IMR-90 (cell line): Measurements from ENCODE around the gene RALA. TPM values are rescaled to one million over a fixed set of nuclear protein-coding genes. Genes with fewer than 3 reads are reported as not detected.

Source experiments
- ATAC-seq: fragments of 200-7000 bp; cut with Tn5 transposase; 2 replicates; pipeline ENCODE4 v1.9.1; 2020; ENCODE audit warnings: low read depth, mild to moderate bottlenecking, moderate library complexity
- BruUV-seq: library from RNA; stranded (reverse); fragments of 400-500 nt; replicated peaks from 2 replicates; lab custom pipeline; 2021; lab: Mats Ljungman, UMichigan
- CTCF ChIA-PET: fragments of 300-600 bp; formaldehyde crosslinking; extraction: SDS; loops from one replicate; lab custom pipeline; 2021; ENCODE audit warnings: antibody characterized with exemption; lab: Yijun Ruan, JAX
- POLR2A ChIA-PET: fragments of 300-600 bp; sonication (Branson Sonifier 250); formaldehyde crosslinking; loops from one replicate; lab custom pipeline; 2022; ENCODE audit warnings: antibody characterized with exemption; ENCODE audit not compliant: unreplicated experiment; lab: Charles Lee
- DNase-seq: peaks from one replicate; pipeline ENCODE4 v3.0.0; 2013
- H2AFZ ChIP-seq: replicated peaks from 2 replicates; pipeline ENCODE3; 2013; ENCODE audit warnings: low read length, mild to moderate bottlenecking; ENCODE audit not compliant: poor library complexity
- H2AK5ac ChIP-seq: 2 replicates; pipeline ENCODE4 v1.6.1; 2013; ENCODE audit warnings: low read depth, low read length, inconsistent platforms
- H2AK9ac ChIP-seq: replicated peaks from 2 replicates; pipeline ENCODE3; 2013; ENCODE audit warnings: mild to moderate bottlenecking, low read depth, low read length, moderate library complexity; ENCODE audit not compliant: poor library complexity
- H2BK120ac ChIP-seq: 2 replicates; pipeline ENCODE4 v1.6.1; 2013; ENCODE audit warnings: low read depth, low read length, inconsistent platforms
- H2BK15ac ChIP-seq: 3 replicates; pipeline ENCODE4 v1.6.1; 2013; ENCODE audit warnings: low read depth, low read length, inconsistent platforms
- H2BK20ac ChIP-seq: 2 replicates; pipeline ENCODE4 v1.6.1; 2013; ENCODE audit warnings: low read depth, mild to moderate bottlenecking, inconsistent platforms, low read length, moderate library complexity
- H2BK5ac ChIP-seq: 2 replicates; pipeline ENCODE4 v1.6.1; 2013; ENCODE audit warnings: mild to moderate bottlenecking, low read depth, low read length, inconsistent platforms; ENCODE audit not compliant: poor library complexity, severe bottlenecking
- H3K14ac ChIP-seq: replicated peaks from 2 replicates; pipeline ENCODE4 v1.6.1; 2013; ENCODE audit warnings: low read depth, low read length, inconsistent platforms
- H3K18ac ChIP-seq: 2 replicates; pipeline ENCODE4 v1.6.1; 2013; ENCODE audit warnings: low read depth, low read length, control low read depth
- H3K23ac ChIP-seq: 2 replicates; pipeline ENCODE4 v1.6.1; 2013; ENCODE audit warnings: low read depth, low read length, inconsistent platforms
- H3K27ac ChIP-seq: 2 replicates; pipeline ENCODE4 v1.5.1; 2013; ENCODE audit warnings: mild to moderate bottlenecking, control low read depth, low read length; ENCODE audit not compliant: insufficient read depth
- H3K27me3 ChIP-seq: 2 replicates; pipeline ENCODE4 v1.6.1; 2013; ENCODE audit warnings: low read length; ENCODE audit not compliant: control insufficient read depth, insufficient read depth
- H3K36me3 ChIP-seq: 2 replicates; pipeline ENCODE4 v1.6.1; 2013; ENCODE audit warnings: low read length, mixed read lengths; ENCODE audit not compliant: control insufficient read depth, insufficient read depth
- H3K4ac ChIP-seq: 2 replicates; pipeline ENCODE4 v1.6.1; 2013; ENCODE audit warnings: low read depth, low read length, inconsistent platforms
- H3K4me1 ChIP-seq: 2 replicates; pipeline ENCODE4 v1.6.1; 2013; ENCODE audit warnings: low read length, mixed read lengths; ENCODE audit not compliant: control insufficient read depth, insufficient read depth
- H3K4me2 ChIP-seq: 2 replicates; pipeline ENCODE4 v1.6.1; 2013; ENCODE audit warnings: low read depth, mild to moderate bottlenecking, control low read depth, low read length, moderate library complexity
- H3K4me3 ChIP-seq: 2 replicates; pipeline ENCODE4 v1.5.1; 2013; ENCODE audit warnings: low read depth, mild to moderate bottlenecking, control low read depth, low read length, moderate library complexity; ENCODE audit not compliant: insufficient read depth
- H3K56ac ChIP-seq: 2 replicates; pipeline ENCODE4 v1.6.1; 2013; ENCODE audit warnings: low read length, inconsistent platforms; ENCODE audit not compliant: insufficient read depth; ENCODE audit errors: extremely low read depth
- H3K79me1 ChIP-seq, 2 experiments: 2 replicates each; pipeline ENCODE4 v1.6.1; 2013; ENCODE audit warnings: low read length in 2 of 2, inconsistent platforms in 1 of 2, low read depth in 1 of 2
- H3K9ac ChIP-seq: 2 replicates; pipeline ENCODE4 v1.6.1; 2013; ENCODE audit warnings: low read depth, low read length, control low read depth
- H3K9me1 ChIP-seq: 2 replicates; pipeline ENCODE4 v1.6.1; 2013; ENCODE audit warnings: low read length, inconsistent platforms; ENCODE audit not compliant: insufficient read depth
- H3K9me3 ChIP-seq: 2 replicates; pipeline ENCODE4 v1.6.1; 2013; ENCODE audit warnings: low read length; ENCODE audit not compliant: control insufficient read depth, insufficient read depth
- H4K20me1 ChIP-seq: 2 replicates; pipeline ENCODE4 v1.6.1; 2013; ENCODE audit warnings: low read length, inconsistent platforms; ENCODE audit not compliant: insufficient read depth
- H4K5ac ChIP-seq: 2 replicates; pipeline ENCODE4 v1.6.1; 2013; ENCODE audit warnings: mild to moderate bottlenecking, low read depth, low read length, control low read depth
- H4K8ac ChIP-seq, 2 experiments: 2 replicates each; pipeline ENCODE4 v1.6.1; 2013; ENCODE audit warnings: low read depth in 2 of 2, low read length in 2 of 2, control low read depth in 1 of 2, inconsistent platforms in 1 of 2
- H4K91ac ChIP-seq: 2 replicates; pipeline ENCODE4 v1.6.1; 2013; ENCODE audit warnings: low read depth, low read length, inconsistent platforms; ENCODE audit not compliant: insufficient read depth
- BHLHE40 ChIP-seq: fragments of 150-350 bp; IDR thresholded peaks from 2 replicates; pipeline ENCODE4 v1.6.1; 2016; ENCODE audit warnings: mild to moderate bottlenecking, low read depth, low read length
- CEBPB ChIP-seq: IDR thresholded peaks from 2 replicates; pipeline ENCODE4 v1.6.1; 2012; ENCODE audit warnings: low read depth, low read length, improper control_type of control experiment
- CHD1 ChIP-seq: IDR thresholded peaks from 2 replicates; pipeline ENCODE4 v1.6.1; 2012; ENCODE audit warnings: low read depth, low read length, improper control_type of control experiment
- FOS ChIP-seq: fragments of 150-350 bp; IDR thresholded peaks from 2 replicates; pipeline ENCODE4 v1.6.1; 2016; ENCODE audit warnings: low read depth, low read length
- MAFK ChIP-seq: IDR thresholded peaks from 2 replicates; pipeline ENCODE4 v1.6.1; 2012; ENCODE audit warnings: low read depth, low read length, improper control_type of control experiment
- MAZ ChIP-seq: IDR thresholded peaks from 2 replicates; pipeline ENCODE4 v1.6.1; 2012; ENCODE audit warnings: low read depth, mild to moderate bottlenecking, low read length, improper control_type of control experiment, moderate library complexity, borderline replicate concordance
- MXI1 ChIP-seq: IDR thresholded peaks from 2 replicates; pipeline ENCODE4 v1.6.1; 2012; ENCODE audit warnings: low read depth, mild to moderate bottlenecking, low read length, moderate library complexity, borderline replicate concordance
- NFE2L2 ChIP-seq: fragments of 150-350 bp; IDR thresholded peaks from 2 replicates; pipeline ENCODE4 v1.6.1; 2016; ENCODE audit warnings: low read depth, mild to moderate bottlenecking, low read length
- POLR2A ChIP-seq: IDR thresholded peaks from 2 replicates; pipeline ENCODE4 v1.6.1; 2012; ENCODE audit warnings: mild to moderate bottlenecking, low read depth, low read length
- RAD21 ChIP-seq: IDR thresholded peaks from 2 replicates; pipeline ENCODE4 v1.6.1; 2012; ENCODE audit warnings: low read length, improper control_type of control experiment
- RCOR1 ChIP-seq: IDR thresholded peaks from 2 replicates; pipeline ENCODE4 v1.6.1; 2012; ENCODE audit warnings: mild to moderate bottlenecking, low read length, improper control_type of control experiment; ENCODE audit not compliant: insufficient replicate concordance
- RFX5 ChIP-seq: IDR thresholded peaks from 2 replicates; pipeline ENCODE4 v1.8.0; 2012; ENCODE audit warnings: low read depth, mild to moderate bottlenecking, low read length, moderate library complexity
- SMC3 ChIP-seq: fragments of 150-350 bp; IDR thresholded peaks from 2 replicates; pipeline ENCODE4 v1.6.1; 2016; ENCODE audit warnings: low read depth, mild to moderate bottlenecking, antibody characterized with exemption, low read length, moderate library complexity
- WGBS, 2 experiments: methylation state at CpG; one replicate each; pipeline versions ENCODE4 v1.1.5 to v1.1.7; 2013; ENCODE audit warnings: missing lambda C conversion rate in 2 of 2; ENCODE audit not compliant: insufficient read length in 1 of 2; ENCODE audit errors: extremely low coverage in 2 of 2; 5-methylcytosine and 5-hydroxymethylcytosine counted together
- dilution Hi-C: fragments of 300-500 bp; cut with HindIII; formaldehyde crosslinking; loops from one replicate; pipeline ENCODE4 v1.14.3; 2018; ENCODE audit warnings: low sequenced_read_pairs; ENCODE audit not compliant: unreplicated experiment
- in situ Hi-C: fragments of 300-500 bp; cut with MboI; formaldehyde crosslinking; loops from 3 replicates; pipeline ENCODE4 v1.14.3; 2019; ENCODE audit warnings: low sequenced_read_pairs, inconsistent platforms, mixed read lengths
- intact Hi-C: fragments of 100-400 bp; cut with micrococcal nuclease; formaldehyde crosslinking; loops from 2 replicates; pipeline ENCODE4 v1.10.0; 2022
- polyA plus RNA-seq, 3 experiments: library from polyadenylated mRNA; depleted of rRNA; stranded (reverse); fragments of >200 nt; gene quantifications; 2 replicates each; pipeline ENCODE4 v1.2.3, GENCODE V29; 2012; ENCODE audit warnings: low replicate concordance in 1 of 3
- total RNA-seq: library from RNA; depleted of rRNA; stranded (reverse); fragments of >200 nt; gene quantifications from 2 replicates; pipeline ENCODE4 v1.2.3, GENCODE V29; 2012
- TF ChIP-seq, protein P1 (sequence below): fragments of 150-350 bp; IDR thresholded peaks from 2 replicates; pipeline ENCODE4 v1.6.1; 2016; ENCODE audit warnings: low read depth, mild to moderate bottlenecking, low read length, moderate library complexity, borderline replicate concordance
- TF ChIP-seq, protein P2 (sequence below): fragments of 150-350 bp; IDR thresholded peaks from 2 replicates; pipeline ENCODE4 v1.6.1; 2017; ENCODE audit warnings: mild to moderate bottlenecking, antibody characterized with exemption, low read length, low read depth
- TF ChIP-seq, protein P3 (sequence below): conservative IDR thresholded peaks from 2 replicates; pipeline ENCODE4 v1.5.1; 2012; ENCODE audit warnings: mild to moderate bottlenecking, low read depth, low read length, improper control_type of control experiment

RALA gene
- total and polyA plus RNA-seq, 2 of the 4 experiments (the other 2 are of a cell fraction), result 7.7 to 20.5 TPM

DNA sequence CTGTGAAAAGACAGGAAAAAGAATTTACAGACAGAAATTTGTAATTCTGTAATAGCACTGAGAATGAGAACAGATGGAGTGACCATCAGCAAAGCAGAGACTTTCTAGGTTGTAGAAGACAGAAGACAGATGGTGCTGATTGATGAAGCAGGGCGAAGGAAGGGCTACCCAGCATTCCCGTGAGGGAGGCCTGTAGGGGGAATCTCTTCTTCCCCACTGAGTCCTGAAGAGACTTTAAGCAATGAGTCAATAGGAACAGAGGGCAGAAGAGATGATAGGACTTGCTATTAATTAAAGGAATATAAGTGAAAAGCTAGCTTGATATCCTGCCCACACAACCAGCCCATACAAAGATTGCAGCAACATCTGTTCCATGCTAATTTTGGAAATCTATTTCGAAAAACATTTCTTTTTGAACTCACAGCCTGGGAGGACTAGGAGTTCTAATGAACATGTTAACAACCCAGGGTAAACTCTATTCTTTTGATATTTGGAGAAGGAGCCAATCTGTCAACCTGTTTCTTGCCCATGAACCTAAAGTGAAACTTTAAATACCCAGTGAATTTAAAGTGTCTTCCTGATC, 44.1 kb downstream of the RALA start:
- Histone ChIP-seq H3K14ac (0 out of 2 replicates have a peak overlapping the region, but pooled peaks have one; percentile 6), H3K4me3 (no peak overlapping the region), H2AK9ac (no peak overlapping the region), H4K91ac (no peak overlapping the region), H3K9ac (no peak overlapping the region), H3K36me3 (no peaks in the 10 kb centered on the region; the same call in 1 of the 2 replicates), H3K18ac (no peak overlapping the region), H2AFZ (no peak overlapping the region), H2AK5ac (no peak overlapping the region), H3K79me1 (peaks cover 31 to 79% of the 10 kb centered on the region in 2 experiments), H2BK20ac (no peak overlapping the region), H3K4me1 (peaks cover 3% of the 10 kb centered on the region), H3K27ac (no peak overlapping the region), H3K9me1 (no peaks in the 10 kb centered on the region), H4K20me1 (peaks cover 26% of the 10 kb centered on the region; the same call in 1 of the 2 replicates), H3K4me2 (peak overlapping the region; percentile 26; the same call in 1 of the 2 replicates), H2BK120ac (no peak overlapping the region), H3K27me3 (no peaks in the 10 kb centered on the region), H3K56ac (no peak overlapping the region), H2BK5ac (no peak overlapping the region), H2BK15ac (no peak overlapping the region), H4K5ac (no peak overlapping the region), H3K9me3 (no peaks in the 10 kb centered on the region), H4K8ac (no peak overlapping the region), H3K23ac (no peak overlapping the region), H3K4ac (no peak overlapping the region)
- DNase-seq (no peak), ATAC-seq (0 out of 2 replicates have a peak, but pooled peaks have one; percentile 27)
- ChIA-PET CTCF (interaction anchor here (1.0 kb wide), 1 partner anchor 16 kb away, joined by 3 read pairs; no protein-coding TSS in a partner anchor), POLR2A (no interaction called here)
- dilution Hi-C loops, result no loop called here
- TF ChIP-seq RCOR1 (no peak), SMC3 (no peak), RAD21 (no peak), RFX5 (no peak), MXI1 (no peak), MAFK (no peak), CHD1 (no peak), NFE2L2 (no peak), FOS (no peak), CEBPB (no peak), BHLHE40 (no peak), MAZ (no peak), POLR2A (no peak)
- TF ChIP-seq, protein P1, sequence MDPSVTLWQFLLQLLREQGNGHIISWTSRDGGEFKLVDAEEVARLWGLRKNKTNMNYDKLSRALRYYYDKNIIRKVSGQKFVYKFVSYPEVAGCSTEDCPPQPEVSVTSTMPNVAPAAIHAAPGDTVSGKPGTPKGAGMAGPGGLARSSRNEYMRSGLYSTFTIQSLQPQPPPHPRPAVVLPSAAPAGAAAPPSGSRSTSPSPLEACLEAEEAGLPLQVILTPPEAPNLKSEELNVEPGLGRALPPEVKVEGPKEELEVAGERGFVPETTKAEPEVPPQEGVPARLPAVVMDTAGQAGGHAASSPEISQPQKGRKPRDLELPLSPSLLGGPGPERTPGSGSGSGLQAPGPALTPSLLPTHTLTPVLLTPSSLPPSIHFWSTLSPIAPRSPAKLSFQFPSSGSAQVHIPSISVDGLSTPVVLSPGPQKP, result no peak
- TF ChIP-seq, protein P2, sequence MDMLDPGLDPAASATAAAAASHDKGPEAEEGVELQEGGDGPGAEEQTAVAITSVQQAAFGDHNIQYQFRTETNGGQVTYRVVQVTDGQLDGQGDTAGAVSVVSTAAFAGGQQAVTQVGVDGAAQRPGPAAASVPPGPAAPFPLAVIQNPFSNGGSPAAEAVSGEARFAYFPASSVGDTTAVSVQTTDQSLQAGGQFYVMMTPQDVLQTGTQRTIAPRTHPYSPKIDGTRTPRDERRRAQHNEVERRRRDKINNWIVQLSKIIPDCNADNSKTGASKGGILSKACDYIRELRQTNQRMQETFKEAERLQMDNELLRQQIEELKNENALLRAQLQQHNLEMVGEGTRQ, result no peak
- TF ChIP-seq, protein P3, sequence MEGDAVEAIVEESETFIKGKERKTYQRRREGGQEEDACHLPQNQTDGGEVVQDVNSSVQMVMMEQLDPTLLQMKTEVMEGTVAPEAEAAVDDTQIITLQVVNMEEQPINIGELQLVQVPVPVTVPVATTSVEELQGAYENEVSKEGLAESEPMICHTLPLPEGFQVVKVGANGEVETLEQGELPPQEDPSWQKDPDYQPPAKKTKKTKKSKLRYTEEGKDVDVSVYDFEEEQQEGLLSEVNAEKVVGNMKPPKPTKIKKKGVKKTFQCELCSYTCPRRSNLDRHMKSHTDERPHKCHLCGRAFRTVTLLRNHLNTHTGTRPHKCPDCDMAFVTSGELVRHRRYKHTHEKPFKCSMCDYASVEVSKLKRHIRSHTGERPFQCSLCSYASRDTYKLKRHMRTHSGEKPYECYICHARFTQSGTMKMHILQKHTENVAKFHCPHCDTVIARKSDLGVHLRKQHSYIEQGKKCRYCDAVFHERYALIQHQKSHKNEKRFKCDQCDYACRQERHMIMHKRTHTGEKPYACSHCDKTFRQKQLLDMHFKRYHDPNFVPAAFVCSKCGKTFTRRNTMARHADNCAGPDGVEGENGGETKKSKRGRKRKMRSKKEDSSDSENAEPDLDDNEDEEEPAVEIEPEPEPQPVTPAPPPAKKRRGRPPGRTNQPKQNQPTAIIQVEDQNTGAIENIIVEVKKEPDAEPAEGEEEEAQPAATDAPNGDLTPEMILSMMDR, result no peak
- in situ Hi-C loops, result no loop called here
- no TSS peak for BruUV-seq
- intact Hi-C loops, result no loop called here
- no CpG with 5 or more reads among the region's 3 CpGs for WGBS, 2 experiments
